K562 treated with DMSO at 1 percent for 4 hours (cell line): Measurements from ENCODE around the gene C1QL3. TPM values are rescaled to one million over a fixed set of nuclear protein-coding genes. Genes with fewer than 3 reads are reported as not detected.

ENCODE experiments used
- total RNA-seq: library from RNA; unstranded; fragments of 300-600 nt; gene quantifications from 2 replicates; pipeline ENCODE4 v1.2.3, GENCODE V29; 2022; ENCODE audit not compliant: insufficient read depth

The C1QL3 gene
- 0.40 and 1.0 TPM in 2 replicates for total RNA-seq

GRCh38 chr10:16521311-16522016 is at the start of gene C1QL3:
Gene C1QL3, minus strand, starts transcription at chr10:16521879. Its CDS starts 814 bp downstream, at chr10:16521065.

Other genes with a start within 250 kb of the C1QL3 start
- gene PTER, start 84.9 kb downstream of the C1QL3 start, total RNA-seq: 17.2 and 21.4 TPM in 2 replicates